ENCODE measurements around the gene SAP30.

GRCh38 chr4:173411106-173411693, 40.4 kb downstream of the SAP30 start:
- TF ChIP-seq CTCF (conservative IDR thresholded peaks at IDR 0.05; ENCODE audit: low read depth, low read length) (no peak), POLR2A (IDR thresholded peaks at IDR 0.05; ENCODE audit: low read depth, low read length) (no peak), USF2 (IDR thresholded peaks at IDR 0.05; ENCODE audit: low read depth, low read length) (no peak), BHLHE40 (IDR thresholded peaks at IDR 0.05; ENCODE audit: low read depth, low read length) (no peak), RAD21 (IDR thresholded peaks at IDR 0.05; ENCODE audit: low read length) (no peak), NFE2L2 (IDR thresholded peaks at IDR 0.05; ENCODE audit: low read depth, low read length) (no peak), RCOR1 (IDR thresholded peaks at IDR 0.05; ENCODE audit: insufficient replicate concordance, low read length) (no peak), SMC3 (IDR thresholded peaks at IDR 0.05; ENCODE audit: low read depth, low read length) (no peak), RFX5 (IDR thresholded peaks at IDR 0.05; ENCODE audit: low read depth, low read length) (no peak), MXI1 (IDR thresholded peaks at IDR 0.05; ENCODE audit: borderline replicate concordance, low read depth, low read length) (no peak)
